ENCODE measurements around the gene ISX.

DNA sequence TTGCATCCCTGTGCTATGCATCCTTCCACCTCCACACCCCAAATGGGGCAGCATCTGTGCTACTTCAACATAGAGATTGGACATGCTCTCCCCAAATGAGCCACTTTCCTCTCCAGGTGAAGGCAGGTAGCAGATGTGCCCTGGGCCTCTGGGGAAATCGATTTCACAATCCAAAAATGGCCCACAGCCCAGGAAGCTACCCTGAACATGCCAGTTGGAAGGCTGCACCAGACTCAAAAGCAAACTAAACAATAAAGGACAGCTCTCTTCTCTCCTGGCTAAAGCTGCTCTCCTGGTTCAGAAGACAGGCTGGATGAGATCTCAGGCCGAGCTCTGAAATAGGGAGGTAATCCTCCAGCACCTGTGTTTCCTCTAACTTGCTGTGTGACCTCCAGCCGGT, 19.7 kb downstream of the ISX start:
- TF ChIP-seq CTCF (IDR thresholded peaks at IDR 0.05) (no peak), POLR2A (IDR thresholded peaks at IDR 0.05) (no peak)
